ENCODE measurements around the gene MFAP5.
"Not testable (repeated sequence)": the region's sequence is repeated elsewhere in the genome, so short reads cannot be mapped to it uniquely, and the experiment has no call there.

The MFAP5 gene

GRCh38 chr12:8635342-8636006 lies 27.2 kb downstream of the MFAP5 start:
- H3K4me3 ChIP-seq (ENCODE audit: low read depth, low read length), result not testable (repeated sequence)

GRCh38 chr12:8630131-8630530 lies 32.5 kb downstream of the MFAP5 start:
- no peak overlapping the region for H3K4me3 ChIP-seq (ENCODE audit: low read depth, low read length)

- no peak overlapping the region for H3K4me3 ChIP-seq (ENCODE audit: low read depth, low read length)
Observed at GRCh38 chr12:8629486-8630033, 33.1 kb downstream of the MFAP5 start.

GRCh38 chr12:8628731-8629130 lies 33.9 kb downstream of the MFAP5 start:
- H3K4me3 ChIP-seq (ENCODE audit: low read depth, low read length), result no peak overlapping the region

GRCh38 chr12:8624750-8625149 lies 37.9 kb downstream of the MFAP5 start:
- H3K4me3 ChIP-seq (ENCODE audit: low read depth, low read length), result not testable (repeated sequence)

- H3K4me3 ChIP-seq (ENCODE audit: low read depth, low read length), result no peak overlapping the region
Observed at GRCh38 chr12:8622646-8623045, 40.0 kb downstream of the MFAP5 start.

GRCh38 chr12:8615206-8615605 lies 47.4 kb downstream of the MFAP5 start:
- H3K4me3 ChIP-seq (ENCODE audit: low read depth, low read length), result no peak overlapping the region

- H3K4me3 ChIP-seq (ENCODE audit: low read depth, low read length), result not testable (repeated sequence)
Observed at GRCh38 chr12:8613881-8614280, 48.7 kb downstream of the MFAP5 start.

- H3K4me3 ChIP-seq (ENCODE audit: low read depth, low read length), result no peak within 1 kb of the TSS
Observed at GRCh38 chr12:8612629-8613028, 50.0 kb downstream of the MFAP5 start, which contains the start of gene AICDA. Gene AICDA (minus strand): TSS chr12:8612859. CDS start chr12:8612767, 92 bp downstream.

GRCh38 chr12:8609061-8609570 lies 53.5 kb downstream of the MFAP5 start:
- no peak overlapping the region for H3K4me3 ChIP-seq (ENCODE audit: low read depth, low read length)

GRCh38 chr12:8606890-8607289 lies 55.7 kb downstream of the MFAP5 start:
- H3K4me3 ChIP-seq (ENCODE audit: low read depth, low read length), result no peak overlapping the region

- H3K4me3 ChIP-seq (ENCODE audit: low read depth, low read length), result no peak overlapping the region
Observed at GRCh38 chr12:8605057-8605456, 57.6 kb downstream of the MFAP5 start.

GRCh38 chr12:8603856-8604255 lies 58.8 kb downstream of the MFAP5 start:
- no peak overlapping the region for H3K4me3 ChIP-seq (ENCODE audit: low read depth, low read length)

- H3K4me3 ChIP-seq (ENCODE audit: low read depth, low read length), result no peak overlapping the region
Observed at GRCh38 chr12:8603286-8603685, 59.3 kb downstream of the MFAP5 start.

GRCh38 chr12:8596561-8596960 lies 66.1 kb downstream of the MFAP5 start:
- H3K4me3 ChIP-seq (ENCODE audit: low read depth, low read length), result no peak overlapping the region

All from iPS-11a (cell line).